ENCODE measurements around the gene PALLD. TPM values are rescaled to one million over a fixed set of nuclear protein-coding genes. Genes with fewer than 3 reads are reported as not detected.

The PALLD gene
- total and polyA plus RNA-seq, 2 of the 13 experiments (the other 11 are each of a cell fraction or from before 2014, with no cell fraction given): 0.50 to 1.5 TPM

DNA sequence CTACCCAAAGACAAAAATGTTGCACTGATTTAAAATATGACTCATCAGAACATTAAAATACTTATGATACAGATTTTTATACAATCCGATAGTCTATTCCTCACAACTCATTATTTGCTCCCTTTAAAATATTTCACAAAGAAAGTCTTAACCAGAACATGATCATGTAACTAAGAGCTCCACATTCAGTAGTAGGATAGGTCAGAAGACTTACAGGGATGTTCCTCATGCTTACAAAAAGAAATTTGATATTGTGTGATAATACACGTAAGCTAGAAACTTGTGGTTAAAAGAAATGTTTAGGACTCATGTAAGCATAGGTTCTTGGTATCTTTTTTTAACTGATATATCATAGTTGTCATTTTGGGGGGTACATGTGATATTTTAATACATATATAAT, 235.9 kb downstream of the PALLD start:
- POLR2A ChIA-PET: no interaction called here
- Histone ChIP-seq H4K20me1 (ENCODE audit: insufficient read depth, low read length) (no peaks in the 10 kb centered on the region), H3K4me2 (ENCODE audit: low read depth, low read length) (no peak overlapping the region), H3K27me3 (ENCODE audit: control insufficient read depth in 1 of 2, insufficient read depth in 2 of 2, low read length in 2 of 2) (0 out of 5 replicates have a peak, but pooled peaks cover 0 to 5% of the 10 kb centered on the region in 2 experiments), H3K4me1 (ENCODE audit: insufficient read depth, low read length) (no peaks in the 10 kb centered on the region), H3K36me3 (replicated peaks in 1 of 2; ENCODE audit: control insufficient read depth in 1 of 2, insufficient read depth in 2 of 2, low read length in 2 of 2) (no peaks in the 10 kb centered on the region), H3K27ac (ENCODE audit: extremely low read length, insufficient read depth, low read length) (no peak overlapping the region), H2AFZ (ENCODE audit: low read length) (no peak overlapping the region), H3K4me3 (replicated peaks in 1 of 3; ENCODE audit: insufficient read depth in 1 of 3, low read depth in 2 of 3, low read length in 3 of 3) (no peak overlapping the region), H3K79me2 (ENCODE audit: insufficient read depth, low read length) (no peaks in the 10 kb centered on the region), H3K9ac (ENCODE audit: insufficient read depth, low read depth, low read length) (no peak overlapping the region), H3K9me3 (ENCODE audit: low read length) (no peaks in the 10 kb centered on the region)
- no peak for DNase-seq (ENCODE audit: low spot score)
- TF ChIP-seq ZFP36 (IDR thresholded peaks at IDR 0.05; ENCODE audit: borderline replicate concordance, low read depth, low read length, partially characterized antibody): no peak
- no peak for TF ChIP-seq AGO1 (IDR thresholded peaks at IDR 0.05; ENCODE audit: low read depth, low read length, poor library complexity, severe bottlenecking)
- TF ChIP-seq ZNF30 (CRISPR knock-in tag; IDR thresholded peaks at IDR 0.05): no peak
- no peak for TF ChIP-seq TCF7L2 (IDR thresholded peaks at IDR 0.05; ENCODE audit: low read depth, low read length)
- no peak for TF ChIP-seq NAIF1 (CRISPR knock-in tag; IDR thresholded peaks at IDR 0.05; ENCODE audit: borderline replicate concordance)
- no peak for TF ChIP-seq SNRNP70 (IDR thresholded peaks at IDR 0.05; ENCODE audit: low read depth, low read length)
- TF ChIP-seq KAT2B (IDR thresholded peaks at IDR 0.05; ENCODE audit: borderline replicate concordance, low read depth, low read length): no peak
- TF ChIP-seq ASH2L (IDR thresholded peaks at IDR 0.05; ENCODE audit: insufficient read length, low read depth, low read length): no peak
- TF ChIP-seq ZNF672 (CRISPR knock-in tag; IDR thresholded peaks at IDR 0.05): no peak
- no peak for TF ChIP-seq SRSF9 (IDR thresholded peaks at IDR 0.05; ENCODE audit: borderline replicate concordance, insufficient read depth, low read depth, low read length, poor library complexity, severe bottlenecking)
- no peak for TF ChIP-seq ZBTB3 (CRISPR knock-in tag; IDR thresholded peaks at IDR 0.05; ENCODE audit: borderline replicate concordance, low read depth)
- TF ChIP-seq ZNF232 (CRISPR knock-in tag; IDR thresholded peaks at IDR 0.05; ENCODE audit: borderline replicate concordance): no peak
- no peak for TF ChIP-seq IRF1 (CRISPR knock-in tag; IDR thresholded peaks at IDR 0.05; ENCODE audit: low read depth)
- TF ChIP-seq SOX6 (IDR thresholded peaks at IDR 0.05): no peak
- no peak for TF ChIP-seq SOX6 (CRISPR knock-in tag; IDR thresholded peaks at IDR 0.05)
- TF ChIP-seq TEF (CRISPR knock-in tag; IDR thresholded peaks at IDR 0.05): no peak
- no peak for TF ChIP-seq SMYD3 (CRISPR knock-in tag; IDR thresholded peaks at IDR 0.05)
- TF ChIP-seq MLLT10 (CRISPR knock-in tag; IDR thresholded peaks at IDR 0.05): no peak
- no peak for TF ChIP-seq NCOA5 (CRISPR knock-in tag; IDR thresholded peaks at IDR 0.05)
- TF ChIP-seq, protein P1, sequence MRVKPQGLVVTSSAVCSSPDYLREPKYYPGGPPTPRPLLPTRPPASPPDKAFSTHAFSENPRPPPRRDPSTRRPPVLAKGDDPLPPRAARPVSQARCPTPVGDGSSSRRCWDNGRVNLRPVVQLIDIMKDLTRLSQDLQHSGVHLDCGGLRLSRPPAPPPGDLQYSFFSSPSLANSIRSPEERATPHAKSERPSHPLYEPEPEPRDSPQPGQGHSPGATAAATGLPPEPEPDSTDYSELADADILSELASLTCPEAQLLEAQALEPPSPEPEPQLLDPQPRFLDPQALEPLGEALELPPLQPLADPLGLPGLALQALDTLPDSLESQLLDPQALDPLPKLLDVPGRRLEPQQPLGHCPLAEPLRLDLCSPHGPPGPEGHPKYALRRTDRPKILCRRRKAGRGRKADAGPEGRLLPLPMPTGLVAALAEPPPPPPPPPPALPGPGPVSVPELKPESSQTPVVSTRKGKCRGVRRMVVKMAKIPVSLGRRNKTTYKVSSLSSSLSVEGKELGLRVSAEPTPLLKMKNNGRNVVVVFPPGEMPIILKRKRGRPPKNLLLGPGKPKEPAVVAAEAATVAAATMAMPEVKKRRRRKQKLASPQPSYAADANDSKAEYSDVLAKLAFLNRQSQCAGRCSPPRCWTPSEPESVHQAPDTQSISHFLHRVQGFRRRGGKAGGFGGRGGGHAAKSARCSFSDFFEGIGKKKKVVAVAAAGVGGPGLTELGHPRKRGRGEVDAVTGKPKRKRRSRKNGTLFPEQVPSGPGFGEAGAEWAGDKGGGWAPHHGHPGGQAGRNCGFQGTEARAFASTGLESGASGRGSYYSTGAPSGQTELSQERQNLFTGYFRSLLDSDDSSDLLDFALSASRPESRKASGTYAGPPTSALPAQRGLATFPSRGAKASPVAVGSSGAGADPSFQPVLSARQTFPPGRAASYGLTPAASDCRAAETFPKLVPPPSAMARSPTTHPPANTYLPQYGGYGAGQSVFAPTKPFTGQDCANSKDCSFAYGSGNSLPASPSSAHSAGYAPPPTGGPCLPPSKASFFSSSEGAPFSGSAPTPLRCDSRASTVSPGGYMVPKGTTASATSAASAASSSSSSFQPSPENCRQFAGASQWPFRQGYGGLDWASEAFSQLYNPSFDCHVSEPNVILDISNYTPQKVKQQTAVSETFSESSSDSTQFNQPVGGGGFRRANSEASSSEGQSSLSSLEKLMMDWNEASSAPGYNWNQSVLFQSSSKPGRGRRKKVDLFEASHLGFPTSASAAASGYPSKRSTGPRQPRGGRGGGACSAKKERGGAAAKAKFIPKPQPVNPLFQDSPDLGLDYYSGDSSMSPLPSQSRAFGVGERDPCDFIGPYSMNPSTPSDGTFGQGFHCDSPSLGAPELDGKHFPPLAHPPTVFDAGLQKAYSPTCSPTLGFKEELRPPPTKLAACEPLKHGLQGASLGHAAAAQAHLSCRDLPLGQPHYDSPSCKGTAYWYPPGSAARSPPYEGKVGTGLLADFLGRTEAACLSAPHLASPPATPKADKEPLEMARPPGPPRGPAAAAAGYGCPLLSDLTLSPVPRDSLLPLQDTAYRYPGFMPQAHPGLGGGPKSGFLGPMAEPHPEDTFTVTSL (CRISPR knock-in tag; IDR thresholded peaks at IDR 0.05; ENCODE audit: borderline replicate concordance): no peak
- in situ Hi-C loops (cut with HindIII; ENCODE audit: extremely low pct_ligation_motif_present, low pct_unique_long_range_greater_than_20kb): no loop called here
- CTCF ChIA-PET (ENCODE audit: low intra/inter-chr PET ratio, low total read pairs): no interaction called here
- no peak for ATAC-seq
- no TSS peak for BruUV-seq (replicated peaks)
- 21% methylated on average over 2 of the region's 2 CpGs for WGBS (ENCODE audit: low lambda C conversion rate)
- no peak for FAIRE-seq
- intact Hi-C loops (cut with micrococcal nuclease; ENCODE audit: unreplicated experiment): loop anchor here (10.0 kb wide), 1 partner anchor 62 kb away; no protein-coding TSS in a partner anchor
